ENCODE measurements around the gene CACNA1D.
A peak's percentile ranks its signal among the peaks of the same experiment; 100 is the strongest.

Gene CACNA1D

GRCh38 chr3:53533472-53533871 is 39.1 kb downstream of the CACNA1D start:
- TF ChIP-seq TAF1 (IDR thresholded peaks at IDR 0.05; ENCODE audit: borderline replicate concordance, low read depth, low read length) (no peak), POLR2AphosphoS5 (IDR thresholded peaks at IDR 0.05; ENCODE audit: low read depth, low read length) (no peak), POLR2A (IDR thresholded peaks at IDR 0.05; ENCODE audit: low read depth, low read length) (no peak)
- FAIRE-seq (no peak), DNase-seq (ENCODE audit: insufficient read length) (no peak)

DNA sequence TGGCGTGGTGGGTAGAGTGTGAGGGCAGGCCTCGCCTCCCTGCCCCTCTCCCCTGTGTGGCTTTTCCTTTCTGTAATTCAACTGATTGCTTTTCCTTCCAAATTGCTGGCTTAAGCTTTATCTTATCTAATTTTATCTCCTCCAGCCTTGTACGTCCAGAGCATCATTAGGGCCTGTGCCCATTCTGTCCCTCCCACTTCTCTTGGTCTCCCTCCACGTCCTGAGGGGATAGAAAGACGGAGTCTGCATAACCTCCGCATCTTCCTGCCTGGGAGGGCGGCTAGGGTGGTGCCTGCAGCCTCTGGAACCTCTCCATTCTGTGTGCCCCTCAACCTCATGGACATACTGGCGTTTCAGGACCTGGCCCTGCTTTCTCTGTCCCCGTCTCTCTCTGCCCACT is 39.8 kb downstream of the CACNA1D start:
- TF ChIP-seq POLR2AphosphoS5 (IDR thresholded peaks at IDR 0.05; ENCODE audit: low read depth, low read length) (no peak), POLR2A (IDR thresholded peaks at IDR 0.05; ENCODE audit: low read depth, low read length) (no peak), TAF1 (IDR thresholded peaks at IDR 0.05; ENCODE audit: borderline replicate concordance, low read depth, low read length) (no peak)
- no peak for DNase-seq (ENCODE audit: insufficient read length)
- no peak for FAIRE-seq

GRCh38 chr3:53534676-53535400 is 40.4 kb downstream of the CACNA1D start:
- FAIRE-seq (no peak), DNase-seq (ENCODE audit: insufficient read length) (no peak)
- TF ChIP-seq TAF1 (IDR thresholded peaks at IDR 0.05; ENCODE audit: borderline replicate concordance, low read depth, low read length) (no peak), POLR2AphosphoS5 (IDR thresholded peaks at IDR 0.05; ENCODE audit: low read depth, low read length) (no peak), POLR2A (IDR thresholded peaks at IDR 0.05; ENCODE audit: low read depth, low read length) (no peak)

DNA sequence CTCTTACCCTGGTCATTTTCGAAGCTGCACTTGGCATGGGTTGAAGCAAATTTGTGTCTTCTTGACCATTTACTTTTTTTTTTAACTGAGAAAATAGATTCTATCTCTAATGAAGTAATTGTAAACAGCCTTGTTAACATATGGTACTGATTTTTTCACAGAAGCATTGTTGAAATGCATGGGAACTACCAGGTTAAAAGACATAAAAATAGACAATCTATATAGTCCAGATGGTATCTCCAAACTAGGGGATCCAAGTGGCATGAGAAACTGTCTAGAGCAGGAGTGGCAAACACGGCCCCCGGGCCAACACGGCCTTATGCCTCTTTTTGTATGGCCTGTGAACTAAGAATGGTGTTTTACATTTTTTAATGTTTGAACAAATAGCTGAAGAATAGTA is 41.9 kb downstream of the CACNA1D start:
- TF ChIP-seq POLR2AphosphoS5 (IDR thresholded peaks at IDR 0.05; ENCODE audit: low read depth, low read length) (no peak), POLR2A (IDR thresholded peaks at IDR 0.05; ENCODE audit: low read depth, low read length) (no peak), TAF1 (IDR thresholded peaks at IDR 0.05; ENCODE audit: borderline replicate concordance, low read depth, low read length) (no peak)
- DNase-seq (ENCODE audit: insufficient read length) (no peak), FAIRE-seq (no peak)

DNA sequence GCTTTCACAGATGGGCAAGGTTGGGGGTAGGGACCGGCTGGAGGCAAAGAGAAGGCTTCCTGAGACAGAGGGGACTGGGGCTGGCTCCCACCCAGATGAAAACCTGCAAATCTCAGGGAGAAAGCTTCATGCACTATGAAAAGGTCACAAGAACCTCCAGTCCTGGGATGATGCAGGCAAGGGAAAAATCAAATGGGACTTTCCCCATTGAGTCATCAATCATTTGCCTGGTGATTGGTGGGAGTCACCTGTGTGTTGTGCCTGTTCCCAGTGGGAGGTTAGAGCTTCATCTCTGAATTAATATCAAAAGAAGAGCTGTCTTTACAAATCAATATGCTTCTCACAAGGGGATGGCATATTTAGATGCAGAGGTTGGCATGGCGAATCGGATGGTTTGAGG is 49.9 kb downstream of the CACNA1D start:
- FAIRE-seq (no peak), DNase-seq (ENCODE audit: insufficient read length) (no peak)
- TF ChIP-seq POLR2A (IDR thresholded peaks at IDR 0.05; ENCODE audit: low read depth, low read length) (no peak), POLR2AphosphoS5 (IDR thresholded peaks at IDR 0.05; ENCODE audit: low read depth, low read length) (no peak), TAF1 (IDR thresholded peaks at IDR 0.05; ENCODE audit: borderline replicate concordance, low read depth, low read length) (no peak)

DNA sequence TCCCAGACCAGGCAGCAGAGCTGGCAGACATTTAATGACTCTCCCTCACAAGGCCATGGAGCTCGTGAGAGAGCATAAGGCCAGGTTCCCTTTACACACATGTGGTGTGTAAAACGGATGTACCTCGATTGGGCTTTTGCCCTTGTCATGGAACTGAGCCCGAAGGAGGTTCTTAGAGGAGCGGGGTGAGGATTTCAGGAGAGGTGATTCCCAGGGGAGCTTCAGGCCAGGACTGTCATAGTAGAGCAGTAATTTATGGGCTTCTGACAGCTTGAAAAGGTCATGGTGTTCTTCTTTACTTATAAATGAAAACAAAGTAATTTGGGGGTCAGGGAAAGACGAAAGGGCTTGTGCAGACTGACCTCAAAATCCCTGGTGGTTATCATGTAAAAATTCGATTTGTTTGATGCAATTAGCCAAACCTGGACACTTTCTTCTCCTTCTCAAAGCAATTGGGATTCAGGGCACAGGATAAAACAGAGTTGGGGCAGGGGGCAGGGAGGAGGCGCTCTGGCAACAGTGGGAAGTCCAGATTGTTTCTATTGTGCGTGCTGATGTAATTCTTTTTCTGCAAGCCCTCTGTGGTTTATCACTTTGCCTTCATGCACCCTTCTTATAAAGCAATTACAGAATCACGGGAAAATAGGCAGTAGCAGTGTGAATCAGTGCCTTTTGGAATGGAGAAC is 51.0 kb downstream of the CACNA1D start:
- FAIRE-seq: no peak
- no peak for DNase-seq (ENCODE audit: insufficient read length)
- TF ChIP-seq TAF1 (IDR thresholded peaks at IDR 0.05; ENCODE audit: borderline replicate concordance, low read depth, low read length) (no peak), POLR2A (IDR thresholded peaks at IDR 0.05; ENCODE audit: low read depth, low read length) (no peak), POLR2AphosphoS5 (IDR thresholded peaks at IDR 0.05; ENCODE audit: low read depth, low read length) (no peak)

DNA sequence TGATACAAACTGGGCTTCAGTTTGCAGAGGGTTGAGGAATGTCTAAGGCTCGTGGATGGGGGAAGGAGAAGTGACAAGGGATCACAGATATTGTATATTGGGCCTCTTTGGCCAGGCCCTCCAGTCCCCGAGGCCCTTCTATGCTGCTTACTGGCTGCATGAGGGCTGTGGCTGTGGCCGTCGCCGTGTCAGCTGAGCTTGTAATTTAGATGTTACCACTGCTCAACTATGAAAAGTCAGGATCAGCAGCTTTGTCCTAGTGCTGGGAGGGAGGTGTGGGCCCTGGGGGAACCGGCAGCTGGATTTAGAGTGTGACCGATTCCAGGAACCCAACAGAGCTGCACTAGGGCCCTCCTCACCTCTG is 51.6 kb downstream of the CACNA1D start:
- TF ChIP-seq POLR2A (IDR thresholded peaks at IDR 0.05; ENCODE audit: low read depth, low read length) (no peak), TAF1 (IDR thresholded peaks at IDR 0.05; ENCODE audit: borderline replicate concordance, low read depth, low read length) (no peak), POLR2AphosphoS5 (IDR thresholded peaks at IDR 0.05; ENCODE audit: low read depth, low read length) (no peak)
- FAIRE-seq (no peak), DNase-seq (ENCODE audit: insufficient read length) (no peak)

GRCh38 chr3:53547327-53547726 is 52.9 kb downstream of the CACNA1D start:
- no peak for FAIRE-seq

GRCh38 chr3:53550005-53550620 is 55.7 kb downstream of the CACNA1D start:
- DNase-seq (ENCODE audit: insufficient read length) (no peak), FAIRE-seq (no peak)
- no peak for TF ChIP-seq TAF1 (IDR thresholded peaks at IDR 0.05; ENCODE audit: borderline replicate concordance, low read depth, low read length)
- TF ChIP-seq POLR2AphosphoS5 (IDR thresholded peaks at IDR 0.05; ENCODE audit: low read depth, low read length): no peak
- TF ChIP-seq POLR2A (IDR thresholded peaks at IDR 0.05; ENCODE audit: low read depth, low read length): no peak

More at GRCh38 chr3:53547327-53547726, 52.9 kb downstream of the CACNA1D start:
- DNase-seq (ENCODE audit: insufficient read length): no peak
- TF ChIP-seq POLR2AphosphoS5 (IDR thresholded peaks at IDR 0.05; ENCODE audit: low read depth, low read length) (no peak), TAF1 (IDR thresholded peaks at IDR 0.05; ENCODE audit: borderline replicate concordance, low read depth, low read length) (no peak), POLR2A (IDR thresholded peaks at IDR 0.05; ENCODE audit: low read depth, low read length) (no peak)

- no peak for TF ChIP-seq TAF1 (IDR thresholded peaks at IDR 0.05; ENCODE audit: borderline replicate concordance, low read depth, low read length)
- TF ChIP-seq POLR2A (IDR thresholded peaks at IDR 0.05; ENCODE audit: low read depth, low read length): no peak
- no peak for TF ChIP-seq POLR2AphosphoS5 (IDR thresholded peaks at IDR 0.05; ENCODE audit: low read depth, low read length)
- DNase-seq (ENCODE audit: insufficient read length): no peak
- FAIRE-seq: peak; percentile 42
Observed at GRCh38 chr3:53551324-53551723, 56.9 kb downstream of the CACNA1D start.

DNA sequence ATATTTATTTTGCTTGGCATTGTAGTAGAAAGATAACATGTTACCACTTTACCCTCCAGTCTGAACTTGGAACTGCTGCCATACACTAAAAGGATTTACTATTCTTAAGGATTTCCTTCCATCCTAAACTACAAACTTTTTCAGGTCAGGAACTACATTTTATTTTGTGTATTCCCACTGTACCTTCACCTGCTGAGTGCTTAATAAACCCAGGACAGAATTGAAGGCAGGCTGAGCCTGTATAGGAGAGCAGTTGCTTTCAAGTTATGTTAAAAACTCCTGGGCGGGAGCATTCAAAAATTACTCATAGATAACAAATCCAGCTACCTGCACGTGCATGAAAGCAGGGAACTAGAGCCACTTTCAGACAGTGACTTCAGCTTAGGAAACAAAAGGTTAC is 58.3 kb downstream of the CACNA1D start:
- TF ChIP-seq TAF1 (IDR thresholded peaks at IDR 0.05; ENCODE audit: borderline replicate concordance, low read depth, low read length): no peak
- DNase-seq (ENCODE audit: insufficient read length) (no peak), FAIRE-seq (peak; percentile 44)

DNA sequence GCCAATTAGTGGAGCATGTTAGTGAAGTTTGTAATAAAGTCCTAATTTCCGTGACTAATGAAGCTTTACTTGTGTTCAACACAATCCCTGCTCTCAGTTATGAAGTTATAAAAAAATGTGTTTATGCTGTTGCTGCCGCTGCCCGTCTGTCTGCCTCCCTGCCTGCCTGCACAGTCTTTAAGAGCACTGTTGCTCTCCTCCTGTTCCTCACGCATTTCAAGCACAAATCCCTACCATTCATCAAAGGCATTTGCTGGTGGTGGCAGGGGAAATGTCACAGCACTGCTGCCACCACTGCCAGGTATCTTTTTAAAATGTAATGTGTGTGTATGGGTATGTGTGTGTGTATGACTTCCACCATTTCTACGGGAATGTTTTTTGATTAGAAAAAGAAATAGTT is 58.8 kb downstream of the CACNA1D start:
- FAIRE-seq: no peak
- no peak for DNase-seq (ENCODE audit: insufficient read length)
- TF ChIP-seq POLR2A (IDR thresholded peaks at IDR 0.05; ENCODE audit: low read depth, low read length): no peak
- TF ChIP-seq TAF1 (IDR thresholded peaks at IDR 0.05; ENCODE audit: borderline replicate concordance, low read depth, low read length): no peak
- no peak for TF ChIP-seq POLR2AphosphoS5 (IDR thresholded peaks at IDR 0.05; ENCODE audit: low read depth, low read length)

Measured in GM12892 (cell line).